ENCODE data around the gene NR4A1.

NR4A1 gene

DNA sequence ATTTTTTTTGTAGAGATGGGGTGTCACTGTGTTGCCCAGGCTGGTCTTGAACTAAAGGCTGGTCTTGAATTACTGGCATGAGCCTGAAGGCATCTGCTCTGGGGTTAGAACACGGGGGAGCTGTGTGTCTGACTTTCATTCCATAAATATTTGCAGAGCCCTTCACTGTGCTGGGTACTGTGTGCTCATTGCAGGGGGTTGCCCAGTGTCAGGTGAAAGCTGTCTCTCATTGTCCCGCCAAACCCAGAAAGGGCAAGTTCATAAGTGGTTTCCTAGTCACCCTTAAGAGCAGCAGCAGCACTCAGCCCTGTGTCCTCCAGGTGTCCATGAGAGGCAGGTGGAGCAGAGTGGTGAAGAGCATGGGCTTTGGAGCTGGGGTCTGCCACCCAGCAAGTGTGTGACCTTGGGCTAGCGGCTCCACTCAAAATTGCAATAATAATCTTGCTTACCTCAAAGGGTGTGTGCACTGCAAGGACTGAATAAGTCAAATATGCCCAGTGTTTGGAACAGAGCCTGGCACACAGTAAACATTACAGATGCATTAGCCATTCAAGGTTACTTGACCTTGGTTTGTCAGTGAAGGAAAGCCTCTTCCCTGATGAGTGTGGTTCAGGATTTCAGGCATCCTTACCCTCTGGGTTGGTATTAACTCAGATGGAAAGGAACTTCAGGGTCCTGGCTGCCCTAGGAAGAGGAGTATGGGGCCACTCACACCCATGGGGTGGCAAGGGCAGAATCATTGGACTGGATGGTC is 23.9 kb downstream of the NR4A1 start:
- TF ChIP-seq CTCF (IDR thresholded peaks at IDR 0.05; ENCODE audit: control insufficient read depth, extremely low read depth, insufficient read depth): no peak
- H3K4me3 ChIP-seq (ENCODE audit: low read depth, low read length): no peak overlapping the region
- DNase-seq (ENCODE audit: low read depth): peak; percentile 45

DNA sequence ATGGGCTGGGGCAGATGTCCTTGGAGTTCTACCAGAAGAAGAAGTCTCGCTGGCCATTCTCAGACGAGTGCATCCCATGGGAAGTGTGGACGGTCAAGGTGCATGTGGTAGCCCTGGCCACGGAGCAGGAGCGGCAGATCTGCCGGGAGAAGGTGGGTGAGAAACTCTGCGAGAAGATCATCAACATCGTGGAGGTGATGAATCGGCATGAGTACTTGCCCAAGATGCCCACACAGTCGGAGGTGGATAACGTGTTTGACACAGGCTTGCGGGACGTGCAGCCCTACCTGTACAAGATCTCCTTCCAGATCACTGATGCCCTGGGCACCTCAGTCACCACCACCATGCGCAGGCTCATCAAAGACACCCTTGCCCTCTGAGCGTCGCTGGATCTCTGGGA is 25.6 kb downstream of the NR4A1 start:
- H3K4me3 ChIP-seq (ENCODE audit: low read depth, low read length): no peak overlapping the region
- no peak for TF ChIP-seq CTCF (IDR thresholded peaks at IDR 0.05; ENCODE audit: control insufficient read depth, extremely low read depth, insufficient read depth)
- DNase-seq (ENCODE audit: low read depth): no peak

GRCh38 chr12:52078276-52078675 is 27.0 kb downstream of the NR4A1 start:
- TF ChIP-seq CTCF (IDR thresholded peaks at IDR 0.05; ENCODE audit: control insufficient read depth, extremely low read depth, insufficient read depth): no peak

DNA sequence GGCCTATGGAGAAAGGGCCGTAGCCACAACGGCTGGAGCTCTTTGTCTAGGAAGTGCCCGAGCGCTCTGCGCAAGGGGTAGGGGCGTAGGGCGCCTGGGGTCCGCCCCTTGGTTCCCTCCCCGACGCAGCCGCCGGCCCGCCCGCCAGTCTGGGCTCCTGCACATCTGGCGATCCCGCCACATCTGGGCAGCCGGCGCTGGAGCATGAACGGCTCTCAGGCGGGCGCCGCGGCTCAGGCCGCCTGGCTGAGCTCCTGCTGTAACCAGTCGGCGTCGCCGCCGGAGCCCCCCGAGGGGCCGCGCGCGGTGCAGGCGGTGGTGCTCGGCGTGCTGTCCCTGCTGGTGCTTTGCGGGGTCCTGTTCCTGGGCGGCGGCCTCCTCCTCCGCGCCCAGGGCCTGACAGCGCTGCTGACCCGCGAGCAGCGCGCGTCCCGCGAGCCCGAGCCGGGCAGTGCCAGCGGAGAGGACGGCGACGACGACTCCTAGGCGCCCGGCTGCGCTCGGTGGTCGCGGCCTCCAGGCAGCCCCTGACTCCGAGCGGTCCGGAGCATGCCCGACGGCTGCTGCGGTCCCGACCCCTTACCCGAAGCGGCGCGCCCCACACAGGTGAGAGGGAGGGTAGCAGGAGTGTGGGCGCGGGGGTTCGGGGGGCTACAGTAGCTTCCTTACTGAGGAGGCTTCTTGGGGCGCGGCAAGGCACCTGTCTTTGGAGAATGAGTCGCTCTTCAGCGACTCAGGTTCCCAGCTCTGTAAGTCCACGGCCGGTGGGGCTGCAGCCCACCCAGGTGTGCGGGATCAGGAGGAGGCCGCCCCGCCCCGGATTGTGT is 28.5 kb downstream of the NR4A1 start, which contains the start of gene SMIM41:
Gene SMIM41 (plus strand): TSS at position 129 of the 827 bp plus-strand sequence. CDS start 76 bp downstream, at position 205.
- TF ChIP-seq CTCF (IDR thresholded peaks at IDR 0.05; ENCODE audit: control insufficient read depth, extremely low read depth, insufficient read depth): no peak
- no peak for DNase-seq (ENCODE audit: low read depth)
- H3K4me3 ChIP-seq (ENCODE audit: low read depth, low read length): no peak within 1 kb of the TSS

More at GRCh38 chr12:52078276-52078675, 27.0 kb downstream of the NR4A1 start:
- no peak for DNase-seq (ENCODE audit: low read depth)
- no peak overlapping the region for H3K4me3 ChIP-seq (ENCODE audit: low read depth, low read length)

GRCh38 chr12:52080403-52081251 is 29.4 kb downstream of the NR4A1 start:
- H3K4me3 ChIP-seq (ENCODE audit: low read depth, low read length): no peak overlapping the region
- TF ChIP-seq CTCF (IDR thresholded peaks at IDR 0.05; ENCODE audit: control insufficient read depth, extremely low read depth, insufficient read depth): no peak
- no peak for DNase-seq (ENCODE audit: low read depth)

- no peak for DNase-seq (ENCODE audit: low read depth)
- no peak overlapping the region for H3K4me3 ChIP-seq (ENCODE audit: low read depth, low read length)
- TF ChIP-seq CTCF (IDR thresholded peaks at IDR 0.05; ENCODE audit: control insufficient read depth, extremely low read depth, insufficient read depth): no peak
These were observed 30.1 kb downstream of the NR4A1 start for GRCh38 chr12:52081263-52081733.

Data from LNCaP clone FGC (cell line).